Breast epithelium (tissue), 4 donors: ENCODE results near the gene CFAP251. TPM values are rescaled to one million over a fixed set of nuclear protein-coding genes. Genes with fewer than 3 reads are reported as not detected.

Experiments
- DNase-seq, 2 donors: peaks; one replicate each; pipeline ENCODE4 v3.0.0-alpha.2; 2019; ENCODE audit warnings: low spot score in 2 of 2
- H3K27ac ChIP-seq, 2 donors: fragments of 200-600 bp; sonication (generic) in 1 of 2; one replicate each; pipeline ENCODE4 v1.5.1; 2016 to 2019; ENCODE audit warnings: mild to moderate bottlenecking in 1 of 2
- H3K27me3 ChIP-seq, 2 donors: fragments of 200-600 bp; sonication (generic) in 1 of 2; one replicate each; pipeline versions ENCODE4 v1.5.1 to v1.6.0; 2017 to 2019; ENCODE audit warnings: control low read depth in 1 of 2, mild to moderate bottlenecking in 1 of 2
- H3K36me3 ChIP-seq: fragments of 200-600 bp; one replicate; pipeline ENCODE4 v1.5.1; 2019
- H3K4me1 ChIP-seq, 2 donors: fragments of 200-600 bp; sonication (generic); one replicate each; pipeline ENCODE4 v1.5.1; 2016 to 2019; ENCODE audit warnings: control low read depth in 1 of 2
- H3K4me3 ChIP-seq, 3 donors: fragments of 200-600 bp; sonication (generic); 1 replicate in 2 of 3; 2 replicates in 1 of 3; pipeline ENCODE4 v1.5.1; 2016 to 2019; ENCODE audit warnings: mild to moderate bottlenecking in 3 of 3, moderate library complexity in 2 of 3
- H3K9me3 ChIP-seq, 2 donors: fragments of 200-600 bp; sonication (generic) in 1 of 2; one replicate each; pipeline ENCODE4 v1.5.1; 2016 to 2019; ENCODE audit warnings: control low read depth in 1 of 2
- CTCF ChIP-seq, 3 donors: fragments of 450-650 bp; IDR thresholded peaks; one replicate each; pipeline ENCODE4 v1.5.1; 2016 to 2017; ENCODE audit warnings: antibody characterized with exemption in 3 of 3, mild to moderate bottlenecking in 3 of 3, moderate library complexity in 3 of 3
- POLR2A ChIP-seq: fragments of 450-650 bp; IDR thresholded peaks from one replicate; pipeline ENCODE4 v1.6.1; 2016; ENCODE audit warnings: antibody characterized with exemption, mild to moderate bottlenecking, moderate library complexity
- POLR2AphosphoS5 ChIP-seq, 3 donors: sonication (generic); formaldehyde crosslinking; IDR thresholded peaks; one replicate each; pipeline ENCODE4 v1.6.1; 2017; ENCODE audit warnings: antibody characterized with exemption in 3 of 3
- intact Hi-C: fragments of 100-400 bp; cut with DNase I; formaldehyde crosslinking; loops from one replicate; pipeline ENCODE4 v1.15.1; 2023; ENCODE audit warnings: low total_unique reads
- total RNA-seq, 3 donors: library from RNA; depleted of rRNA; stranded (reverse); fragments of >200 nt; gene quantifications; one replicate each; pipeline ENCODE4 v1.1.0, GENCODE V29; 2016

CFAP251 gene
- total RNA-seq, 3 donors from 2014 or later = 4.8 to 8.2 (median 6.7) TPM

- TF ChIP-seq CTCF (IDR thresholded peaks at IDR 0.05) = no peak
- TF ChIP-seq POLR2AphosphoS5 (IDR thresholded peaks at IDR 0.05) = no peak
- TF ChIP-seq POLR2A = no peak
- Histone ChIP-seq H3K4me3 (no peak overlapping the region), H3K36me3 (no peaks in the 10 kb centered on the region), H3K9me3 (no peaks in the 10 kb centered on the region), H3K4me1 (no peaks in the 10 kb centered on the region), H3K27ac (no peak overlapping the region), H3K27me3 (no peaks in the 10 kb centered on the region)
- no peak for DNase-seq
- intact Hi-C loops = no loop called here
Observed at GRCh38 chr12:121961195-121961879, 42.9 kb downstream of the CFAP251 start.

- Histone ChIP-seq H3K4me3 (no peak overlapping the region), H3K36me3 (no peaks in the 10 kb centered on the region), H3K27ac (no peak overlapping the region), H3K27me3 (no peaks in the 10 kb centered on the region), H3K9me3 (no peaks in the 10 kb centered on the region), H3K4me1 (no peaks in the 10 kb centered on the region)
- intact Hi-C loops = no loop called here
- no peak for DNase-seq
- TF ChIP-seq POLR2AphosphoS5 (IDR thresholded peaks at IDR 0.05) (no peak), POLR2A (no peak), CTCF (IDR thresholded peaks at IDR 0.05) (no peak)
Observed at GRCh38 chr12:121963341-121964018, 45.1 kb downstream of the CFAP251 start.

GRCh38 chr12:121964813-121965643 lies 46.6 kb downstream of the CFAP251 start:
- no peak for TF ChIP-seq CTCF (IDR thresholded peaks at IDR 0.05)
- no peak for TF ChIP-seq POLR2AphosphoS5 (IDR thresholded peaks at IDR 0.05)
- no peak for TF ChIP-seq POLR2A
- no peak overlapping the region for H3K4me3 ChIP-seq
- H3K9me3 ChIP-seq = no peaks in the 10 kb centered on the region
- no peaks in the 10 kb centered on the region for H3K4me1 ChIP-seq
- no peaks in the 10 kb centered on the region for H3K36me3 ChIP-seq
- H3K27me3 ChIP-seq = no peaks in the 10 kb centered on the region
- H3K27ac ChIP-seq = no peak overlapping the region
- intact Hi-C loops = no loop called here
- DNase-seq = no peak

GRCh38 chr12:121966959-121967358 lies 48.6 kb downstream of the CFAP251 start:
- H3K27me3 ChIP-seq = no peaks in the 10 kb centered on the region
- no peaks in the 10 kb centered on the region for H3K9me3 ChIP-seq
- DNase-seq = no peak
- TF ChIP-seq POLR2A = no peak
- no peak for TF ChIP-seq POLR2AphosphoS5 (IDR thresholded peaks at IDR 0.05)
- TF ChIP-seq CTCF (IDR thresholded peaks at IDR 0.05) = no peak
- H3K4me1 ChIP-seq = no peaks in the 10 kb centered on the region
- no peak overlapping the region for H3K27ac ChIP-seq
- no peak overlapping the region for H3K4me3 ChIP-seq
- H3K36me3 ChIP-seq = no peaks in the 10 kb centered on the region
- intact Hi-C loops = no loop called here

- H3K9me3 ChIP-seq = no peaks in the 10 kb centered on the region
- no peak overlapping the region for H3K4me3 ChIP-seq
- H3K36me3 ChIP-seq = no peaks in the 10 kb centered on the region
- intact Hi-C loops = no loop called here
- H3K27me3 ChIP-seq = no peaks in the 10 kb centered on the region
- TF ChIP-seq POLR2A = no peak
- no peak for TF ChIP-seq CTCF (IDR thresholded peaks at IDR 0.05)
- H3K4me1 ChIP-seq = no peaks in the 10 kb centered on the region
- H3K27ac ChIP-seq = no peak overlapping the region
- DNase-seq = no peak
Observed at GRCh38 chr12:121968876-121969275, 50.5 kb downstream of the CFAP251 start.
